IMR-90 (cell line): ENCODE measurements around the gene IGLL5. TPM values are rescaled to one million over a fixed set of nuclear protein-coding genes. Genes with fewer than 3 reads are reported as not detected.

Experiments used
- ATAC-seq: fragments of 200-7000 bp; cut with Tn5 transposase; 2 replicates; pipeline ENCODE4 v1.9.1; 2020; ENCODE audit warnings: low read depth, mild to moderate bottlenecking, moderate library complexity
- BruUV-seq: library from RNA; stranded (reverse); fragments of 400-500 nt; replicated peaks from 2 replicates; lab custom pipeline; 2021; lab: Mats Ljungman, UMichigan
- CTCF ChIA-PET: fragments of 300-600 bp; formaldehyde crosslinking; extraction: SDS; loops from one replicate; lab custom pipeline; 2021; ENCODE audit warnings: antibody characterized with exemption; lab: Yijun Ruan, JAX
- POLR2A ChIA-PET: fragments of 300-600 bp; sonication (Branson Sonifier 250); formaldehyde crosslinking; loops from one replicate; lab custom pipeline; 2022; ENCODE audit warnings: antibody characterized with exemption; ENCODE audit not compliant: unreplicated experiment; lab: Charles Lee
- DNase-seq: peaks from one replicate; pipeline ENCODE4 v3.0.0; 2013
- H2AFZ ChIP-seq: replicated peaks from 2 replicates; pipeline ENCODE3; 2013; ENCODE audit warnings: low read length, mild to moderate bottlenecking; ENCODE audit not compliant: poor library complexity
- H2AK5ac ChIP-seq: 2 replicates; pipeline ENCODE4 v1.6.1; 2013; ENCODE audit warnings: low read depth, low read length, inconsistent platforms
- H2AK9ac ChIP-seq: replicated peaks from 2 replicates; pipeline ENCODE3; 2013; ENCODE audit warnings: mild to moderate bottlenecking, low read depth, low read length, moderate library complexity; ENCODE audit not compliant: poor library complexity
- H2BK120ac ChIP-seq: 2 replicates; pipeline ENCODE4 v1.6.1; 2013; ENCODE audit warnings: low read depth, low read length, inconsistent platforms
- H2BK15ac ChIP-seq: 3 replicates; pipeline ENCODE4 v1.6.1; 2013; ENCODE audit warnings: low read depth, low read length, inconsistent platforms
- H2BK20ac ChIP-seq: 2 replicates; pipeline ENCODE4 v1.6.1; 2013; ENCODE audit warnings: low read depth, mild to moderate bottlenecking, inconsistent platforms, low read length, moderate library complexity
- H2BK5ac ChIP-seq: 2 replicates; pipeline ENCODE4 v1.6.1; 2013; ENCODE audit warnings: mild to moderate bottlenecking, low read depth, low read length, inconsistent platforms; ENCODE audit not compliant: poor library complexity, severe bottlenecking
- H3K14ac ChIP-seq: replicated peaks from 2 replicates; pipeline ENCODE4 v1.6.1; 2013; ENCODE audit warnings: low read depth, low read length, inconsistent platforms
- H3K18ac ChIP-seq: 2 replicates; pipeline ENCODE4 v1.6.1; 2013; ENCODE audit warnings: low read depth, low read length, control low read depth
- H3K23ac ChIP-seq: 2 replicates; pipeline ENCODE4 v1.6.1; 2013; ENCODE audit warnings: low read depth, low read length, inconsistent platforms
- H3K27ac ChIP-seq: 2 replicates; pipeline ENCODE4 v1.5.1; 2013; ENCODE audit warnings: mild to moderate bottlenecking, control low read depth, low read length; ENCODE audit not compliant: insufficient read depth
- H3K27me3 ChIP-seq: 2 replicates; pipeline ENCODE4 v1.6.1; 2013; ENCODE audit warnings: low read length; ENCODE audit not compliant: control insufficient read depth, insufficient read depth
- H3K36me3 ChIP-seq: 2 replicates; pipeline ENCODE4 v1.6.1; 2013; ENCODE audit warnings: low read length, mixed read lengths; ENCODE audit not compliant: control insufficient read depth, insufficient read depth
- H3K4ac ChIP-seq: 2 replicates; pipeline ENCODE4 v1.6.1; 2013; ENCODE audit warnings: low read depth, low read length, inconsistent platforms
- H3K4me1 ChIP-seq: 2 replicates; pipeline ENCODE4 v1.6.1; 2013; ENCODE audit warnings: low read length, mixed read lengths; ENCODE audit not compliant: control insufficient read depth, insufficient read depth
- H3K4me2 ChIP-seq: 2 replicates; pipeline ENCODE4 v1.6.1; 2013; ENCODE audit warnings: low read depth, mild to moderate bottlenecking, control low read depth, low read length, moderate library complexity
- H3K4me3 ChIP-seq: 2 replicates; pipeline ENCODE4 v1.5.1; 2013; ENCODE audit warnings: low read depth, mild to moderate bottlenecking, control low read depth, low read length, moderate library complexity; ENCODE audit not compliant: insufficient read depth
- H3K56ac ChIP-seq: 2 replicates; pipeline ENCODE4 v1.6.1; 2013; ENCODE audit warnings: low read length, inconsistent platforms; ENCODE audit not compliant: insufficient read depth; ENCODE audit errors: extremely low read depth
- H3K79me1 ChIP-seq, 2 experiments: 2 replicates each; pipeline ENCODE4 v1.6.1; 2013; ENCODE audit warnings: low read length in 2 of 2, inconsistent platforms in 1 of 2, low read depth in 1 of 2
- H3K9ac ChIP-seq: 2 replicates; pipeline ENCODE4 v1.6.1; 2013; ENCODE audit warnings: low read depth, low read length, control low read depth
- H3K9me1 ChIP-seq: 2 replicates; pipeline ENCODE4 v1.6.1; 2013; ENCODE audit warnings: low read length, inconsistent platforms; ENCODE audit not compliant: insufficient read depth
- H3K9me3 ChIP-seq: 2 replicates; pipeline ENCODE4 v1.6.1; 2013; ENCODE audit warnings: low read length; ENCODE audit not compliant: control insufficient read depth, insufficient read depth
- H4K20me1 ChIP-seq: 2 replicates; pipeline ENCODE4 v1.6.1; 2013; ENCODE audit warnings: low read length, inconsistent platforms; ENCODE audit not compliant: insufficient read depth
- H4K5ac ChIP-seq: 2 replicates; pipeline ENCODE4 v1.6.1; 2013; ENCODE audit warnings: mild to moderate bottlenecking, low read depth, low read length, control low read depth
- H4K8ac ChIP-seq, 2 experiments: 2 replicates each; pipeline ENCODE4 v1.6.1; 2013; ENCODE audit warnings: low read depth in 2 of 2, low read length in 2 of 2, control low read depth in 1 of 2, inconsistent platforms in 1 of 2
- H4K91ac ChIP-seq: 2 replicates; pipeline ENCODE4 v1.6.1; 2013; ENCODE audit warnings: low read depth, low read length, inconsistent platforms; ENCODE audit not compliant: insufficient read depth
- BHLHE40 ChIP-seq: fragments of 150-350 bp; IDR thresholded peaks from 2 replicates; pipeline ENCODE4 v1.6.1; 2016; ENCODE audit warnings: mild to moderate bottlenecking, low read depth, low read length
- CHD1 ChIP-seq: IDR thresholded peaks from 2 replicates; pipeline ENCODE4 v1.6.1; 2012; ENCODE audit warnings: low read depth, low read length, improper control_type of control experiment
- FOS ChIP-seq: fragments of 150-350 bp; IDR thresholded peaks from 2 replicates; pipeline ENCODE4 v1.6.1; 2016; ENCODE audit warnings: low read depth, low read length
- MAZ ChIP-seq: IDR thresholded peaks from 2 replicates; pipeline ENCODE4 v1.6.1; 2012; ENCODE audit warnings: low read depth, mild to moderate bottlenecking, low read length, improper control_type of control experiment, moderate library complexity, borderline replicate concordance
- MXI1 ChIP-seq: IDR thresholded peaks from 2 replicates; pipeline ENCODE4 v1.6.1; 2012; ENCODE audit warnings: low read depth, mild to moderate bottlenecking, low read length, moderate library complexity, borderline replicate concordance
- NFE2L2 ChIP-seq: fragments of 150-350 bp; IDR thresholded peaks from 2 replicates; pipeline ENCODE4 v1.6.1; 2016; ENCODE audit warnings: low read depth, mild to moderate bottlenecking, low read length
- POLR2A ChIP-seq: IDR thresholded peaks from 2 replicates; pipeline ENCODE4 v1.6.1; 2012; ENCODE audit warnings: mild to moderate bottlenecking, low read depth, low read length
- RAD21 ChIP-seq: IDR thresholded peaks from 2 replicates; pipeline ENCODE4 v1.6.1; 2012; ENCODE audit warnings: low read length, improper control_type of control experiment
- RFX5 ChIP-seq: IDR thresholded peaks from 2 replicates; pipeline ENCODE4 v1.8.0; 2012; ENCODE audit warnings: low read depth, mild to moderate bottlenecking, low read length, moderate library complexity
- SMC3 ChIP-seq: fragments of 150-350 bp; IDR thresholded peaks from 2 replicates; pipeline ENCODE4 v1.6.1; 2016; ENCODE audit warnings: low read depth, mild to moderate bottlenecking, antibody characterized with exemption, low read length, moderate library complexity
- WGBS, 2 experiments: methylation state at CpG; one replicate each; pipeline versions ENCODE4 v1.1.5 to v1.1.7; 2013; ENCODE audit warnings: missing lambda C conversion rate in 2 of 2; ENCODE audit not compliant: insufficient read length in 1 of 2; ENCODE audit errors: extremely low coverage in 2 of 2; 5-methylcytosine and 5-hydroxymethylcytosine counted together
- dilution Hi-C: fragments of 300-500 bp; cut with HindIII; formaldehyde crosslinking; loops from one replicate; pipeline ENCODE4 v1.14.3; 2018; ENCODE audit warnings: low sequenced_read_pairs; ENCODE audit not compliant: unreplicated experiment
- in situ Hi-C: fragments of 300-500 bp; cut with MboI; formaldehyde crosslinking; loops from 3 replicates; pipeline ENCODE4 v1.14.3; 2019; ENCODE audit warnings: low sequenced_read_pairs, inconsistent platforms, mixed read lengths
- intact Hi-C: fragments of 100-400 bp; cut with micrococcal nuclease; formaldehyde crosslinking; loops from 2 replicates; pipeline ENCODE4 v1.10.0; 2022
- polyA plus RNA-seq, 3 experiments: library from polyadenylated mRNA; depleted of rRNA; stranded (reverse); fragments of >200 nt; gene quantifications; 2 replicates each; pipeline ENCODE4 v1.2.3, GENCODE V29; 2012; ENCODE audit warnings: low replicate concordance in 1 of 3
- total RNA-seq: library from RNA; depleted of rRNA; stranded (reverse); fragments of >200 nt; gene quantifications from 2 replicates; pipeline ENCODE4 v1.2.3, GENCODE V29; 2012

IGLL5 gene
- total and polyA plus RNA-seq, 2 of the 4 experiments (the other 2 are of a cell fraction) = not detected

DNA sequence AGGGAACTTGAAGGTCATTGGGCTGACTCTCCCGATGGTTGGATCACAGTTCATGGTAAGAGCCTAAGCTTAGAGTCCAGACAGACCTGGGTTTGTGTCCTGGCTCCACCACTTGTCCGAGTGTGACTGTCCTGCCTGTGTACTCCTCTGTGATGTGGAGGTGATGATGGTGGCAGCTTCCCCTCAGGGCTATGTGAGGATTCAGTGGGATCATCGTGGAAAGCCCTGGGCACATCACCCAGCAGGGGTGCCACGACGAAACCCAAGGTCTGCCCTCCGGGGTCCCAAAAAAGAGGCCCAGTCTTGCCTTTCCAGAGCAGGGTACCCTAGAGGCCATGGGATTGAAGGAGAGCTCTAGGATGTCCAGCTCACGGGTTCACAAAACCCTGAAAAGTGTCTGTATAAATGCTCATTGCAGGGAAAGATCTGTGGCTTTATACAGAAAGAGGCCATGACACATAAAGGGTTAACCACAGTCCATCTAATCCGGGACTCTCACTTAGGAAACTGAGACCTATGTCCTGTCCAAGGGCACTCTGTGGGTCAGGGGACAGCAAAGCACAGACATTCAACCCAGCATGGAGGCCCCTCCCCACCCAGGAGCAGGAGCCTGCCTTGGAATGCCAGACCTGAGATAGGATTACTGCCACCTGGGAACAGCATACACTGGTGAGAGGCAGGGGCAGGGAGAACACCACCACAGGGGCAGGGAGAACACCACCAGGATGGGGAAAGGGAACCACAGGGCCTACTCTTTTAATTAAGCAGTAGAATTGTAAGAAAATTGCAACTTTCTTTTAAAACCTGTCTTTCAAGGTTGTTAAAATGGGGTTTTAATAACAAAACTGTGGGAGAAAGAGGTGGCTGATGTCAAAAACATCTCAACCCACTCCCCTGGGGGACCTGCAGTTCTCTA is 51.3 kb downstream of the IGLL5 start:
- 33% methylated on average over 2 of the region's 8 CpGs; no CpG with 5 or more reads in 1 of the 2 experiments for WGBS, 2 experiments
- no peak for TF ChIP-seq RFX5
- TF ChIP-seq NFE2L2 = no peak
- no peak for TF ChIP-seq SMC3
- no peak for TF ChIP-seq POLR2A
- TF ChIP-seq MAZ = no peak
- no peak for TF ChIP-seq CHD1
- no peak for TF ChIP-seq RAD21
- TF ChIP-seq MXI1 = no peak
- no peak for TF ChIP-seq BHLHE40
- no peak for TF ChIP-seq FOS
- intact Hi-C loops (no loop called here), dilution Hi-C loops (no loop called here), in situ Hi-C loops (no loop called here)
- Histone ChIP-seq H3K9ac (no peak overlapping the region), H4K8ac (no peak overlapping the region), H3K27me3 (peaks cover 6% of the 10 kb centered on the region), H2BK120ac (no peak overlapping the region), H4K20me1 (no peaks in the 10 kb centered on the region), H2BK5ac (no peak overlapping the region), H3K79me1 (no peaks in the 10 kb centered on the region), H4K91ac (no peak overlapping the region), H3K4ac (no peak overlapping the region), H2BK20ac (no peak overlapping the region), H2AK5ac (no peak overlapping the region), H3K23ac (no peak overlapping the region), H4K5ac (no peak overlapping the region), H3K9me3 (no peaks in the 10 kb centered on the region), H3K27ac (no peak overlapping the region), H3K9me1 (no peaks in the 10 kb centered on the region), H3K4me2 (no peak overlapping the region), H3K18ac (no peak overlapping the region), H3K14ac (no peak overlapping the region), H3K4me3 (no peak overlapping the region), H2AFZ (no peak overlapping the region), H3K36me3 (no peaks in the 10 kb centered on the region), H3K4me1 (no peaks in the 10 kb centered on the region), H2AK9ac (no peak overlapping the region), H2BK15ac (no peak overlapping the region), H3K56ac (no peak overlapping the region)
- DNase-seq (no peak), ATAC-seq (no peak)
- ChIA-PET CTCF (no interaction called here), POLR2A (no interaction called here)
- BruUV-seq = no TSS peak
